MCF 10A (cell line): Measurements from ENCODE around the gene OSBPL7. TPM values are rescaled to one million over a fixed set of nuclear protein-coding genes. Genes with fewer than 3 reads are reported as not detected.

Experiments
- BruUV-seq: library from RNA; stranded (reverse); fragments of 400-500 nt; replicated peaks from 2 replicates; lab custom pipeline; 2021; lab: Mats Ljungman, UMichigan
- CTCF ChIA-PET: fragments of 300-600 bp; sonication (Branson Sonifier 250); formaldehyde crosslinking; extraction: SDS; loops from one replicate; lab custom pipeline; 2021; ENCODE audit warnings: antibody characterized with exemption, inconsistent platforms; lab: Yijun Ruan, JAX
- POLR2A ChIA-PET: fragments of 300-600, 350-650 bp; sonication (Branson Sonifier 250); formaldehyde crosslinking; extraction: SDS; loops from one replicate; lab custom pipeline; 2020; ENCODE audit warnings: antibody characterized with exemption, inconsistent platforms; lab: Yijun Ruan, JAX
- DNase-seq: peaks from one replicate; pipeline ENCODE4 v3.0.0-alpha.2; 2018; ENCODE audit not compliant: unreplicated experiment
- H3K27ac Mint-ChIP-seq: one replicate; pipeline ENCODE4 v1.8.0; 2022; ENCODE audit warnings: mild to moderate bottlenecking, low read depth, mixed read lengths; ENCODE audit not compliant: unreplicated experiment
- H3K27me3 Mint-ChIP-seq: one replicate; pipeline ENCODE4 v1.8.0; 2022; ENCODE audit warnings: mixed read lengths; ENCODE audit not compliant: insufficient read depth, unreplicated experiment
- H3K36me3 Mint-ChIP-seq: one replicate; pipeline ENCODE4 v1.8.0; 2022; ENCODE audit warnings: mild to moderate bottlenecking, moderate library complexity, mixed read lengths; ENCODE audit not compliant: insufficient read depth, unreplicated experiment
- H3K4me1 Mint-ChIP-seq: one replicate; pipeline ENCODE4 v1.8.0; 2022; ENCODE audit warnings: mixed read lengths; ENCODE audit not compliant: insufficient read depth, unreplicated experiment
- H3K4me3 Mint-ChIP-seq: one replicate; pipeline ENCODE4 v1.8.0; 2022; ENCODE audit warnings: mild to moderate bottlenecking, moderate library complexity, mixed read lengths; ENCODE audit not compliant: unreplicated experiment
- H3K9me3 Mint-ChIP-seq: one replicate; pipeline ENCODE4 v1.8.0; 2022; ENCODE audit warnings: mixed read lengths; ENCODE audit not compliant: unreplicated experiment
- intact Hi-C: fragments of 100-400 bp; cut with micrococcal nuclease; formaldehyde crosslinking; loops from 2 replicates; pipeline ENCODE4 v1.14.1; 2022
- total RNA-seq: library from RNA; stranded (reverse); gene quantifications from 2 replicates; pipeline ENCODE4 v1.2.3, GENCODE V29; 2022
- TF ChIP-seq, protein P1 (sequence below): fragments of 200-600 bp; IDR thresholded peaks from one replicate; pipeline ENCODE4 v1.8.0; 2022; ENCODE audit warnings: antibody characterized with exemption, mild to moderate bottlenecking; ENCODE audit not compliant: unreplicated experiment

Gene OSBPL7
- total RNA-seq, 1 experiment from 2014 or later, result 4.7 TPM

DNA sequence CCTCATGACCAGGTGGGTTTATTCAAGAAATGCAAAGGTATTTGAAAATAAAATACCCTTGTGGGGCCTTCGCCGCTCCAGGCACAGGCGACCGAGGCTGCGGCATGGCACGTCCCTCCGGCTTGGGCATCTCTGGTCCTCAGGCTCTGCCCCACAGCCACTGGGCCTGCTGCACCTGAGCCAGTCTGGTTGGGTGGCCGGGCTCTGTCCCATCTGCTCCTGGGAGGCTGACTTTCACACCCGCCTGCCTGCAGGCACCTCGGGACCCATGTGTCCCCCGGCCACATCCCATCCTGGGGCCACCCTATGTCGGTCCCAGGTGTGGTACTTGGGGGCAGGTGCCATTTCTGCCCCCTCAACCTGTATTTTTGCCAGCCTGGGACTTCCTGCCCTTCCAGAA, 20.9 kb downstream of the OSBPL7 start:
- Mint-ChIP-seq H3K36me3 (no peaks in the 10 kb centered on the region), H3K27me3 (peaks cover 26% of the 10 kb centered on the region), H3K9me3 (no peaks in the 10 kb centered on the region), H3K4me1 (no peaks in the 10 kb centered on the region), H3K27ac (no peak overlapping the region), H3K4me3 (no peak overlapping the region)
- ChIA-PET CTCF (interaction anchor here (0.6 to 3.1 kb wide), 6 partner anchors 8 to 218 kb away, joined by 3 to 33 read pairs (median 5); no protein-coding TSS in a partner anchor), POLR2A (interaction anchor here (1.4 kb wide), 1 partner anchor 135 kb away, joined by 3 read pairs; no protein-coding TSS in a partner anchor)
- no TSS peak for BruUV-seq
- no peak for DNase-seq
- TF ChIP-seq, protein P1, sequence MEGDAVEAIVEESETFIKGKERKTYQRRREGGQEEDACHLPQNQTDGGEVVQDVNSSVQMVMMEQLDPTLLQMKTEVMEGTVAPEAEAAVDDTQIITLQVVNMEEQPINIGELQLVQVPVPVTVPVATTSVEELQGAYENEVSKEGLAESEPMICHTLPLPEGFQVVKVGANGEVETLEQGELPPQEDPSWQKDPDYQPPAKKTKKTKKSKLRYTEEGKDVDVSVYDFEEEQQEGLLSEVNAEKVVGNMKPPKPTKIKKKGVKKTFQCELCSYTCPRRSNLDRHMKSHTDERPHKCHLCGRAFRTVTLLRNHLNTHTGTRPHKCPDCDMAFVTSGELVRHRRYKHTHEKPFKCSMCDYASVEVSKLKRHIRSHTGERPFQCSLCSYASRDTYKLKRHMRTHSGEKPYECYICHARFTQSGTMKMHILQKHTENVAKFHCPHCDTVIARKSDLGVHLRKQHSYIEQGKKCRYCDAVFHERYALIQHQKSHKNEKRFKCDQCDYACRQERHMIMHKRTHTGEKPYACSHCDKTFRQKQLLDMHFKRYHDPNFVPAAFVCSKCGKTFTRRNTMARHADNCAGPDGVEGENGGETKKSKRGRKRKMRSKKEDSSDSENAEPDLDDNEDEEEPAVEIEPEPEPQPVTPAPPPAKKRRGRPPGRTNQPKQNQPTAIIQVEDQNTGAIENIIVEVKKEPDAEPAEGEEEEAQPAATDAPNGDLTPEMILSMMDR, result no peak
- intact Hi-C loops, result no loop called here

DNA sequence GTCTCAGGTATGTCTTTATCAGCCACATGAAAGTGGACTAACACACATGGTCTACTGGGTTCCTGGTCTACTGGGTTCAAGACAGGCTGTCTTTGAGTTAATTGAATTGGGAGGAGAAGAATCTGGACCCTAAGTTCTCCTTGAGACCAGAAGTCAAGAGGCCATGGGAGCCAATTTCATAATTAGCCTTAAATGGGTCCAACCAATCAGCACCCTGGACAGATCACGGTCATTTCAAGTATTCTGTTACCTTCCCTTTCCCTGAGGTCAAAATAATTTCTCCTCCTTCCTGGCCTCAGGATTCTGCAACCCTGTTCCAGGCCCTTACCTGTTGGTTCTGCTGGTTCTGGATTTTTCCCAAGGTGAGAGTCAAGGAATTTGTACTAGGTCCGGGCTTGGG, 23.8 kb downstream of the OSBPL7 start:
- H3K4me3 Mint-ChIP-seq, result no peak overlapping the region
- peaks cover 55% of the 10 kb centered on the region for H3K27me3 Mint-ChIP-seq
- DNase-seq, result peak; percentile 39
- H3K36me3 Mint-ChIP-seq, result no peaks in the 10 kb centered on the region
- TF ChIP-seq, protein P1, result no peak
- no peaks in the 10 kb centered on the region for H3K4me1 Mint-ChIP-seq
- intact Hi-C loops, result no loop called here
- BruUV-seq, result no TSS peak
- H3K9me3 Mint-ChIP-seq, result no peaks in the 10 kb centered on the region
- ChIA-PET POLR2A (no interaction called here), CTCF (interaction anchor here (0.8 to 1.3 kb wide), 3 partner anchors 13 to 100 kb away, joined by 3 to 5 read pairs (median 3); no protein-coding TSS in a partner anchor)
- no peak overlapping the region for H3K27ac Mint-ChIP-seq

DNA sequence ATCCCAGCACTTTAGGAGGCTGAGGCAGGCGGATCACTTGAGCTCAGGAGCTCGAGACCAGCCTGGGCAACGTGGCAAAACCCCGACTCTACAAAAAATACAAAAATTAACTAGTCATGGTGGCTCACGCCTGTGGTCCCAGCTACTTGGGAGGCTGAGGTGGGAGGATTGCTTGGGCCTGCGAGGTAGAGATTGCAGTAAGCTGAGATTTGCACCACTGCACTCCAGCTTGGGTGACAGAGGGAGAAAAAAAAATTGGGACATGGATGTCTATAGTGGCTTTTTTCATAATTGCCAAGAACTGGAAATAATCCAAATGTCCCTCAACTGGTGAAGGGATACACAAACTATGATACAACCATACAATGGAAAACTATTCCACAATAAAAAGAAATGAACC, 28.6 kb downstream of the OSBPL7 start:
- Mint-ChIP-seq H3K4me3 (no peak overlapping the region), H3K27ac (no peak overlapping the region), H3K4me1 (no peaks in the 10 kb centered on the region), H3K36me3 (no peaks in the 10 kb centered on the region), H3K9me3 (no peaks in the 10 kb centered on the region), H3K27me3 (peaks cover 100% of the 10 kb centered on the region)
- DNase-seq, result no peak
- ChIA-PET CTCF (interaction anchor here (0.6 to 2.0 kb wide), 3 partner anchors 8 to 93 kb away, joined by 3 to 8 read pairs (median 6); no protein-coding TSS in a partner anchor), POLR2A (interaction anchor here (0.9 kb wide), 1 partner anchor 143 kb away, joined by 3 read pairs; the partner anchor contains the start of gene KPNB1)
- TF ChIP-seq, protein P1, result no peak
- BruUV-seq, result no TSS peak
- intact Hi-C loops, result no loop called here

DNA sequence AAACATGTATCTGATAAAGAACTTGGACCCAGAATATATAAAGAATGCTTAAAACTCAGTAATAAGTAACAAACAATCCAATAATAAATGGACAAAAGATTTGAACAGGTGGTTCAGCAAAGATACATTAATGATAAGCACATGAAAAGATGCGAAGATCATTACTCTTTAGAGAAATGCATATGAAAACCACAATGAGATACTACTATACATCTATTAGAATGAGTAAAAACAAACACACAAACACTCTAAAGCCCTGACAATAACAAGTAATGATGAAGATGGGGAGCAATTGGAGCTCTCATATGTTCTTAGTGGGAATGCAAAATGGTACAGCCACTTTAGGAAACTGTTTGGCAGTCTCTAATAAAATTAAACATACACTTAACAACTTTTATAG, 29.1 kb downstream of the OSBPL7 start:
- BruUV-seq, result no TSS peak
- no peak overlapping the region for H3K4me3 Mint-ChIP-seq
- DNase-seq, result no peak
- no peaks in the 10 kb centered on the region for H3K9me3 Mint-ChIP-seq
- H3K4me1 Mint-ChIP-seq, result no peaks in the 10 kb centered on the region
- H3K36me3 Mint-ChIP-seq, result no peaks in the 10 kb centered on the region
- CTCF ChIA-PET, result interaction anchor here (0.6 to 2.0 kb wide), 3 partner anchors 9 to 93 kb away, joined by 3 to 8 read pairs (median 6); no protein-coding TSS in a partner anchor
- TF ChIP-seq, protein P1, result no peak
- POLR2A ChIA-PET, result interaction anchor here (0.9 kb wide), 1 partner anchor 143 kb away, joined by 3 read pairs; the partner anchor contains the start of gene KPNB1
- intact Hi-C loops, result no loop called here
- H3K27me3 Mint-ChIP-seq, result peaks cover 100% of the 10 kb centered on the region
- no peak overlapping the region for H3K27ac Mint-ChIP-seq
